MM.1S (cell line): ENCODE measurements around the gene DYNLRB1.

Experiments used
- DNase-seq: peaks from one replicate; pipeline ENCODE4 v3.0.0-alpha.2; 2015
- H2AFZ ChIP-seq: fragments of 300-600 bp; sonication (generic); 2 replicates; pipeline ENCODE4 v1.6.0; 2016; ENCODE audit warnings: antibody characterized with exemption, low read length
- H3F3A ChIP-seq: fragments of 300-600 bp; sonication (generic); 2 replicates; pipeline ENCODE4 v1.6.1; 2016; ENCODE audit warnings: mild to moderate bottlenecking, antibody characterized with exemption, low read length, moderate library complexity, mixed read lengths; ENCODE audit not compliant: insufficient read depth
- H3K27ac ChIP-seq: fragments of 300-600 bp; sonication (generic); 2 replicates; pipeline ENCODE4 v1.5.1; 2016; ENCODE audit warnings: mild to moderate bottlenecking, low read length
- H3K27me3 ChIP-seq: fragments of 300-600 bp; sonication (generic); replicated peaks from 2 replicates; pipeline ENCODE4 v1.6.0; 2016; ENCODE audit warnings: low read length; ENCODE audit not compliant: insufficient read depth
- H3K36me3 ChIP-seq: fragments of 300-600 bp; sonication (generic); replicated peaks from 2 replicates; pipeline ENCODE4 v1.6.1; 2016; ENCODE audit warnings: mild to moderate bottlenecking, low read length, mixed read lengths; ENCODE audit not compliant: insufficient read depth
- H3K4me1 ChIP-seq: fragments of 300-600 bp; sonication (generic); 2 replicates; pipeline ENCODE4 v1.6.1; 2016; ENCODE audit warnings: low read length, mixed read lengths
- H3K4me2 ChIP-seq: fragments of 300-600 bp; sonication (generic); 2 replicates; pipeline ENCODE4 v1.6.0; 2016; ENCODE audit warnings: low read depth, low read length
- H3K4me3 ChIP-seq: fragments of 300-600 bp; sonication (generic); 2 replicates; pipeline ENCODE4 v1.5.1; 2016; ENCODE audit warnings: low read length, mixed read lengths
- H3K79me2 ChIP-seq: fragments of 300-600 bp; sonication (generic); 2 replicates; pipeline ENCODE4 v1.6.1; 2016; ENCODE audit warnings: mixed run types, low read length, mixed read lengths
- H3K9ac ChIP-seq: fragments of 300-600 bp; sonication (generic); 2 replicates; pipeline ENCODE4 v1.6.1; 2016; ENCODE audit warnings: low read length, mixed read lengths
- H3K9me2 ChIP-seq: fragments of 300-600 bp; sonication (generic); replicated peaks from 2 replicates; pipeline ENCODE4 v1.6.1; 2016; ENCODE audit warnings: mild to moderate bottlenecking, low read length, mixed read lengths; ENCODE audit not compliant: insufficient read depth
- H3K9me3 ChIP-seq: fragments of 300-600 bp; sonication (generic); replicated peaks from 2 replicates; pipeline ENCODE4 v1.6.1; 2016; ENCODE audit warnings: mild to moderate bottlenecking, low read length, mixed read lengths; ENCODE audit not compliant: insufficient read depth
- H4K20me1 ChIP-seq: fragments of 300-600 bp; sonication (generic); 2 replicates; pipeline ENCODE4 v1.6.1; 2016; ENCODE audit warnings: mild to moderate bottlenecking, low read length, moderate library complexity, mixed read lengths; ENCODE audit not compliant: insufficient read depth
- EZH2 ChIP-seq: fragments of 300-600 bp; sonication (generic); optimal IDR thresholded peaks from 2 replicates; pipeline ENCODE3; 2017; ENCODE audit warnings: low read depth, mild to moderate bottlenecking, antibody characterized with exemption, low read length, mixed read lengths
- EZH2phosphoT487 ChIP-seq: fragments of 300-600 bp; sonication (generic); IDR thresholded peaks from 2 replicates; pipeline ENCODE4 v1.6.1; 2018; ENCODE audit warnings: antibody characterized with exemption, low read length
- TF ChIP-seq, protein P1 (sequence below): fragments of 300-600 bp; sonication (generic); IDR thresholded peaks from 2 replicates; pipeline ENCODE4 v1.5.1; 2016; ENCODE audit warnings: antibody characterized with exemption, low read length, mixed read lengths

DYNLRB1 gene

DNA sequence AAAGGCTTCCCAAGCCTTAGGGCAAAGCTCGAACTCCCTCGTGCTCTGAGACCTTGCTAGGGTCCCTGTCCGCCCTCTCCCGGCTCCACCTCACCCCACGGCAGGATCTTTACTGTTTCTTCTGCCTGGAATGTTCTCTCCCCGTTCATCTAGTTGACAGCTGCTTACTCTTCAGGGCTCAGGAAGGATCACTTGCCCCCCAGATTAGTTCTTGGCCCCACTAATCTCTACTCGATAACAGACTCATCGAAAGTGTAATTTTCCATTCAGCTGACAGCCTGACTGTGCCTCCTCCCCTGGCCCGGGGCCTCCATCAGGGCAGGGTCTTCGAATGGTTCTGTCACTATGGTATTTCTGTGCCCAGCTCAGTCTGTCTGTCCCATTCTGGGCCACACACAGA lies 45.4 kb downstream of the DYNLRB1 start:
- H3K9me3 ChIP-seq = no peaks in the 10 kb centered on the region
- H3K27ac ChIP-seq = no peak overlapping the region
- no peak overlapping the region for H3K9ac ChIP-seq
- no peaks in the 10 kb centered on the region for H3K9me2 ChIP-seq
- no peak for DNase-seq
- H3K4me2 ChIP-seq = no peak overlapping the region
- no peak overlapping the region for H3K4me3 ChIP-seq
- no peaks in the 10 kb centered on the region for H3K4me1 ChIP-seq
- H2AFZ ChIP-seq = no peak overlapping the region
- TF ChIP-seq EZH2 (no peak), EZH2phosphoT487 (no peak)
- TF ChIP-seq, protein P1, sequence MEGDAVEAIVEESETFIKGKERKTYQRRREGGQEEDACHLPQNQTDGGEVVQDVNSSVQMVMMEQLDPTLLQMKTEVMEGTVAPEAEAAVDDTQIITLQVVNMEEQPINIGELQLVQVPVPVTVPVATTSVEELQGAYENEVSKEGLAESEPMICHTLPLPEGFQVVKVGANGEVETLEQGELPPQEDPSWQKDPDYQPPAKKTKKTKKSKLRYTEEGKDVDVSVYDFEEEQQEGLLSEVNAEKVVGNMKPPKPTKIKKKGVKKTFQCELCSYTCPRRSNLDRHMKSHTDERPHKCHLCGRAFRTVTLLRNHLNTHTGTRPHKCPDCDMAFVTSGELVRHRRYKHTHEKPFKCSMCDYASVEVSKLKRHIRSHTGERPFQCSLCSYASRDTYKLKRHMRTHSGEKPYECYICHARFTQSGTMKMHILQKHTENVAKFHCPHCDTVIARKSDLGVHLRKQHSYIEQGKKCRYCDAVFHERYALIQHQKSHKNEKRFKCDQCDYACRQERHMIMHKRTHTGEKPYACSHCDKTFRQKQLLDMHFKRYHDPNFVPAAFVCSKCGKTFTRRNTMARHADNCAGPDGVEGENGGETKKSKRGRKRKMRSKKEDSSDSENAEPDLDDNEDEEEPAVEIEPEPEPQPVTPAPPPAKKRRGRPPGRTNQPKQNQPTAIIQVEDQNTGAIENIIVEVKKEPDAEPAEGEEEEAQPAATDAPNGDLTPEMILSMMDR = no peak
- H3F3A ChIP-seq = no peaks in the 10 kb centered on the region
- no peaks in the 10 kb centered on the region for H3K36me3 ChIP-seq
- H3K79me2 ChIP-seq = no peaks in the 10 kb centered on the region
- no peaks in the 10 kb centered on the region for H4K20me1 ChIP-seq
- no peaks in the 10 kb centered on the region for H3K27me3 ChIP-seq

DNA sequence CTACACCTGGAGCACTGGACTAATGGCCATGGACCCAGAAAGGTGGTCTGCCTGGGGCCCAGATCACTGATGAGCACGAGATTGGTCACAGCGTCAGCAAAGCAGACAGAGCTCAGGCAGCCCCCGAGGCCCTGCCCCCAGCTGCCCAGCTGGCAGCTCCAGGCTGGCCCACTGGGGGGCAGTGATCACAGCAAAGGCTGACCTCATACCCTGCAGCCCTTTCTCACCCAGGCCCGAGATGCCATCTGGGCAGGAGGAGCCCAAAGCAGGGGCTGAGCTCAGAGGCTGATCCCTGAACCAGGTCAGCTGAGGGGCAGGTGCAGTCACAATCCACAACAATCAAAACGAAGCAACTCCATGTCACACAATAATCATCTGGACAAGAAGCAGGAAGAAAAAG lies 46.4 kb downstream of the DYNLRB1 start:
- Histone ChIP-seq H3K27me3 (no peaks in the 10 kb centered on the region), H3K4me2 (no peak overlapping the region), H2AFZ (no peak overlapping the region), H3K36me3 (no peaks in the 10 kb centered on the region), H3K4me1 (no peaks in the 10 kb centered on the region), H3K27ac (no peak overlapping the region), H3K4me3 (no peak overlapping the region), H3F3A (no peaks in the 10 kb centered on the region), H3K9ac (no peak overlapping the region), H3K9me3 (no peaks in the 10 kb centered on the region), H4K20me1 (no peaks in the 10 kb centered on the region), H3K9me2 (no peaks in the 10 kb centered on the region), H3K79me2 (no peaks in the 10 kb centered on the region)
- DNase-seq = peak; percentile 15
- no peak for TF ChIP-seq EZH2phosphoT487
- TF ChIP-seq, protein P1 = peak; percentile 40

DNA sequence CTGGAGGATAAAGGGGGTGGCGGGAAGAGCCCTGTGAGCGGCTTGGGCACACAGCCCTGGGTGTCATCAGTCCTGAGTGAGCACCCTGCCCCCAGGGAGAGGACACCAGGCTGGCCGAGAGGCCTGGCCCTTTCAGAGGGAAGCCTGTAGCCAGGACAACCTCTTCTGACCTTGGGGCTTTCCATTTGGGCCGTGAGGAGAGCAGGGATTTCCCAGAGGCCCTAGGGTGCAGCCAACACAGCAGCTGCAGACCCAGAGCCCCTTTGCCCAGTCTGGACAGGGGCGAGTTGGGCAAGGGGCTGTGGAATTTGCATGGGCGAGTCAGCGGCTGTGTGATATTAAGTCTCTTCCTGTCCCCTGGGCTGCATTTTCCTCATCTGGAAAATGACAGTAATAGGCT lies 48.6 kb downstream of the DYNLRB1 start:
- Histone ChIP-seq H4K20me1 (no peaks in the 10 kb centered on the region), H3K4me1 (no peaks in the 10 kb centered on the region), H3K4me2 (no peak overlapping the region), H3K27me3 (no peaks in the 10 kb centered on the region), H2AFZ (no peak overlapping the region), H3K79me2 (no peaks in the 10 kb centered on the region), H3K9me3 (no peaks in the 10 kb centered on the region), H3K9me2 (no peaks in the 10 kb centered on the region), H3F3A (no peaks in the 10 kb centered on the region), H3K9ac (no peak overlapping the region), H3K27ac (no peak overlapping the region), H3K36me3 (no peaks in the 10 kb centered on the region), H3K4me3 (no peak overlapping the region)
- TF ChIP-seq EZH2phosphoT487 (no peak), EZH2 (no peak)
- TF ChIP-seq, protein P1 = no peak
- DNase-seq = no peak
